Spleen (tissue), 7 donors: ENCODE results near the gene CIAO2B.

Experiments used
- CTCF ChIP-seq, 11 experiments: fragments of 200-600 bp in 7 of 11; fragments of 450-650 bp in 4 of 11; sonication (generic) in 4 of 11; IDR thresholded peaks in 8 of 11; conservative IDR thresholded peaks in 3 of 11; 1 replicate in 7 of 11; 2 replicates in 4 of 11; pipeline versions ENCODE4 v1.4.0 to v1.8.0; 2016 to 2021; ENCODE audit warnings: antibody characterized with exemption in 11 of 11, inconsistent platforms in 4 of 11, mild to moderate bottlenecking in 1 of 11
- POLR2A ChIP-seq, 3 donors: fragments of 450-650 bp; IDR thresholded peaks; one replicate each; pipeline ENCODE4 v1.5.1; 2017; ENCODE audit warnings: antibody characterized with exemption in 3 of 3, mild to moderate bottlenecking in 1 of 3
- POLR2AphosphoS5 ChIP-seq, 3 donors: sonication (generic); formaldehyde crosslinking; IDR thresholded peaks; one replicate each; pipeline ENCODE4 v1.5.1; 2017; ENCODE audit warnings: antibody characterized with exemption in 3 of 3
- donor health status: DM: no; HTN: no; CAD: no; lungs with moderate emphysema.
- donor health status: DM: no; HTN: no; CAD: no.
- donor health status: DM: no; HTN: no; CAD: no.

DNA sequence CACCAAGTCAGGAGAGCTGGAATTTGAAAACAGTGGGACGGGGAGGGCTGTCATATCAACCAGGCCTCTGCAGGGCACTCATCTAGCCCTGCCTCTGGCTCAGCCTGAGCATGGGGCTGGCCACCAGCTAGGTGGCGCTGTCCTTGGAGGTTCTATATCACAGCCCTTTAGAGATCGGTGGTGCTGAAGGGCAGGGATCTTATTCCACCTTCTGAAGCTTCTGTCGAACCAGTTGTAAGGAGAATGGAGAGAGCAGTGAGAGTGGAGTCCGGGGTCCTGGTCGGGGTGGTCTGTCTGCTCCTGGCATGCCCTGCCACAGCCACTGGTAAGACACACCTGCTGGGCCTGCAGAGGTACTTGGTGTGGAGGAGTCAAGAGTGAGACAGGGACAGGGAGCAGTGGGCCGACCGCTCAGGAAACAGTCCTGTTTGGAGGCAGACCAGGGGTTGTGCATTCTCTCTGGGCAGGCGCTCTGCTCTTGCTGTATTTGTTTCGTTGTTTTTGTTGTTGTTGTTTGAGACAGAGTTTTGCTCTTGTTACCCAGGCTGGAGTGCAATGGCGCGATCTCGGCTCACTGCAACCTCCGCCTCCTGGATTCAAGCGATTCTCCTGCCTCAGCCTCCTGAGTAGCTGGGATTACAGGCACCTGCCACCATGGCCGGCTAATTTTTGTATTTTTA lies 27.0 kb upstream of the CIAO2B start, which contains the start of gene CES3:
- TF ChIP-seq POLR2A (IDR thresholded peaks at IDR 0.05) (no peak), CTCF (IDR thresholded peaks at IDR 0.05 in 8 of 11, conservative IDR thresholded peaks at IDR 0.05 in 3 of 11) (peak in 10 of 11 experiments; percentile 22 to 78 (median 68)), POLR2AphosphoS5 (IDR thresholded peaks at IDR 0.05) (no peak)
